HUES48 (cell line): ENCODE data around the gene CSF2.

Source experiments
- H3K27ac ChIP-seq: one replicate; pipeline ENCODE4 v1.7.0; 2013; ENCODE audit warnings: low read depth, low read length, inconsistent platforms
- H3K27me3 ChIP-seq: 2 replicates; pipeline ENCODE4 v1.6.1; 2013; ENCODE audit warnings: mild to moderate bottlenecking, low read length; ENCODE audit not compliant: control insufficient read depth, insufficient read depth
- H3K36me3 ChIP-seq: 2 replicates; pipeline ENCODE4 v1.6.1; 2013; ENCODE audit warnings: low read length; ENCODE audit not compliant: control insufficient read depth, insufficient read depth
- H3K4me1 ChIP-seq: 2 replicates; pipeline ENCODE4 v1.6.1; 2013; ENCODE audit warnings: mild to moderate bottlenecking, low read length; ENCODE audit not compliant: control insufficient read depth, insufficient read depth
- H3K4me3 ChIP-seq: 2 replicates; pipeline ENCODE4 v1.5.1; 2013; ENCODE audit warnings: mild to moderate bottlenecking, low read depth, low read length
- H3K9ac ChIP-seq: 2 replicates; pipeline ENCODE4 v1.6.1; 2013; ENCODE audit warnings: mild to moderate bottlenecking, low read depth, low read length, moderate library complexity
- H3K9me3 ChIP-seq: 2 replicates; pipeline ENCODE4 v1.6.1; 2013; ENCODE audit warnings: low read length; ENCODE audit not compliant: control insufficient read depth, insufficient read depth

CSF2 gene

DNA sequence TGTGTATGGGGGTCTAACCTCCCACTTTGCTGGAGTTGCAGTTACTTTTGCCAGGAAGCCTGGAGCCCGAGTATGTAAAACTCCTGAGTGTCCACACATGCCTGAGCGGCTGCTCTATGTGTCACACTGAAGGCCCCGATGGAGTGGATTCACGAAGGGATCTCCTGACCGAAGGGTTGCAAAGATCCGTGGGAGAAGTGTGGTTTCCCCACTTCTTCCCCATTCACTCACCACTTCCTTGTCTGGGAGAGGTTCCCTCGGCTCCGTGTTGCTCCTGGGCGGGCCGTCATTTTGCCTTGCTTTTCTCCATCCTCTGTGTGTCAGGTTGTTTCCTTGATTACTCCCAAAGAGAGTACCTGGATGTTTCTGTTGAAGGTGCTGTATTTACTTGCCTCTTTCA, 29.4 kb upstream of the CSF2 start:
- H3K4me1 ChIP-seq, result no peaks in the 10 kb centered on the region
- no peak overlapping the region for H3K9ac ChIP-seq
- no peaks in the 10 kb centered on the region for H3K36me3 ChIP-seq
- H3K9me3 ChIP-seq, result no peaks in the 10 kb centered on the region
- no peak overlapping the region for H3K27ac ChIP-seq
- no peaks in the 10 kb centered on the region for H3K27me3 ChIP-seq
- H3K4me3 ChIP-seq, result no peak overlapping the region

DNA sequence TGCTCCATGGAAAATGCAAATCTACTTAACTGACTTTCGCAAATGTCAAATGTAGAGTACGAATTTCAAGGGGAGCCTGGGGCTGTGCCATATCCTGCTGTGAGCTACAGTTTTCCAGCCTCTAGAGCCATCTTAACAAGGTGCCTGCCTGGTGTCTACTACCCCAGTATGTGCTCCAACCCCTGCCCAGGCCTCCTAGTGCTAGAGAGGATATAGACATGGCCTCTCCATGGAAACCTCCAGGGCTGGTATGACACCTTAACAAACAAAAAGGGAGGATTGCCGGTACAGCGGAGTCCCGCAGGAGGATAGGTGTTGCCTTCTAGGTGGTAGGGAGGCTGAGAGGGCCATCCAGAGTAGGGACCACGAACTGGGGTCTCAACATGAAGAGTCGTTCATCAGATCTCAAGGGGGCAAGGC, 26.7 kb upstream of the CSF2 start:
- Histone ChIP-seq H3K9ac (no peak overlapping the region), H3K4me1 (no peaks in the 10 kb centered on the region), H3K27me3 (no peaks in the 10 kb centered on the region), H3K36me3 (no peaks in the 10 kb centered on the region), H3K9me3 (no peaks in the 10 kb centered on the region), H3K27ac (no peak overlapping the region), H3K4me3 (no peak overlapping the region)

DNA sequence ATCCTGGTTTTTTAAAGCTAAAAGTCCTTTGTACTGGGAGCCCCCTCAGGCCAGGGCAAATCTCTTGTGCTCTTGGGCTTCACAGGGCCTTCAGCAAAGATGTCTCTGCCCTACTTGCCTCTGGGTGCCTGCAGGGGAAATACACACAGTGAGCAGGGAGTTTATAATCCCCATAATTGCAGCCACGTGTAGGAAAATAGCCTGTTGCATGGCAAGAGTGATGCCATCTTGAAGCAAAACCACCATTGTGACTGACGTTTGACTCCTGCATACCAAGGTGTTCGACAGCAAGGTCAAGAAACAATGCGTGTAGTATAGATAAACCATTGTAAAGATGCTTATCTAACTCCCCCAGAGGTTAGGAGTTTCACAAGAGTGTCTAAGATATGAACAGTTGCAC, 24.5 kb upstream of the CSF2 start:
- Histone ChIP-seq H3K9me3 (no peaks in the 10 kb centered on the region), H3K36me3 (no peaks in the 10 kb centered on the region), H3K9ac (no peak overlapping the region), H3K27me3 (no peaks in the 10 kb centered on the region), H3K4me1 (no peaks in the 10 kb centered on the region), H3K4me3 (no peak overlapping the region), H3K27ac (no peak overlapping the region)

DNA sequence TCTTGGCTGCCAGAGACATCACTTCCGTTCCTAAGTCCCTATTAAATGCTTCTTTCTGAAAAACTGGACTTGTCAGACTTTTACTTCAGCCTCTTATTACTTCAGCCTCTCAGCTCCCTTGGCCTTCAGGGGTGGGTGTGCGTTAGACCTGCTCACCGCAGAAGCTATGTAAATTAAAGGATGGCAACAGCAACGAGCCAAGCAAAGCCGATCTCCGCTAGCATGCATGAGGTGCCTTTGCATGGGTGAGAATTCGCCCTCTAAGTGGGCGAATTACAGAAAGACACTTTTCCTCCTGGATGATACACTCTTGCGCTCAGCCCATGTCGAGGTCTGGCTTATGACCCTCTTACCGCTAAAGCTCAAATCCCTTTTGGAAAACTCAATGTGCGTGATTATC, 24.0 kb upstream of the CSF2 start:
- no peaks in the 10 kb centered on the region for H3K27me3 ChIP-seq
- no peak overlapping the region for H3K4me3 ChIP-seq
- no peaks in the 10 kb centered on the region for H3K9me3 ChIP-seq
- H3K27ac ChIP-seq, result no peak overlapping the region
- H3K9ac ChIP-seq, result no peak overlapping the region
- no peaks in the 10 kb centered on the region for H3K4me1 ChIP-seq
- H3K36me3 ChIP-seq, result no peaks in the 10 kb centered on the region

DNA sequence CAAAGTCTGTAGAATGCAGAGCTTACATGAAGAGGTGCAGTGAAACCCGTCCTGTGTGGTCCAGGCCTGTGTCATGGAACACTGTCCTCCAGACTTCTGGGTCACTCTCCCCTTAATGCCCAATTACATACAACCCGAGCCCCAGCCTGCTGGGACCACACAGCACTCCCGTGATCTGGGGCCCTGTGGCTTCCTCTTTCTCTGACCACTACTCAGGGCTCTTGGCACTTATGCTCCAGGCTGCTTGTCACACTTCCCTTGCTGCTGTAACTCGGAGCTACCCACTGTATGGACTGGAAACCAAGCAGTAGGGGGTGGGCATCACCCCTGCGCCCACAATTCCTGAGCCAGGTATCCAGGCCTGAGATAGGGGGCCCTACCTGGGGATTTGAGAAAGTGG, 23.5 kb upstream of the CSF2 start:
- Histone ChIP-seq H3K9me3 (no peaks in the 10 kb centered on the region), H3K27me3 (no peaks in the 10 kb centered on the region), H3K36me3 (no peaks in the 10 kb centered on the region), H3K9ac (no peak overlapping the region), H3K4me1 (no peaks in the 10 kb centered on the region), H3K4me3 (no peak overlapping the region), H3K27ac (no peak overlapping the region)

DNA sequence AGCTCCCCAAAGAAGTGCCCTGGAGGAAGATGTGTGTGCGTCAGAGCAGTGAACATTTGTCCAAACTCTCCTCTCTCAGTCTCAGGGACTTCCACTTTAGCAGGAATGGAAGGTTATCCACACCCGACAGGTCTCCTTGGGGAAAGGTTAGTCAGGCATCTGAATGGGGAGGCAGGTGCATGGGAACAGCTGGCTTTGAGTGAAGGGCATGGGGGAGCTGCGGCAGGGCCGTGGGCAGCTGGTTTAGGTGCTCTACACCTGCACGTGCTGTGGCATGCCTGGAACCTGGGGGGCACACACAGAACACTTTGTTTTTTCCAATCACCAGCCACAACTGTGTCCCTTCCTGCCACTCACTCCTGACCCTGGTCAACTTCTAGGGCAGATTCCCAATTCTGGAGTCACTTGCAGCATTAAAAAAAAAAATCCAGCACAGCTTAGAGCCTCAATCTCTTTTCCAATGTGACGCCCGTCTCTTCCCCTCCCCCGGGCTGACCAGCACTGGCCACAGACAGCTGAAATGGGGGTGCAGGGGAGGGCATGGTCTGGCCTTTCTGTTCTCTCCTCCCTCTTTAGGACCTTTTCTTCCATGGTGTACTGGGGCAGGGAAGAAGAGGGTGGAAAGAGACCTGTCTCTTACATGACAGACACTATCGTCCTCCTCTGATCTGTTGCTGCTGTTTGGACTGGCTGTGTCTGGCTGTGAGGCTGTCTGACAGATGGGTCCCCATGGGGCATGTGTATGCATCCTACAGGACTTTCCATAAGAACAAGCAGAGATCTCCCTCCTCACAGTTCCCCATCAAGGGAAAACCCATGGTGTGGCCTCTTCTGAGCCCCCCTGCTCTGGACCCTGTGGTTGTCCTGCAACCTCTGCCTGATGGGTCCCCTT, 22.7 kb upstream of the CSF2 start:
- Histone ChIP-seq H3K9me3 (no peaks in the 10 kb centered on the region), H3K9ac (no peak overlapping the region), H3K27ac (no peak overlapping the region), H3K27me3 (no peaks in the 10 kb centered on the region), H3K4me3 (no peak overlapping the region), H3K36me3 (no peaks in the 10 kb centered on the region), H3K4me1 (no peaks in the 10 kb centered on the region)

DNA sequence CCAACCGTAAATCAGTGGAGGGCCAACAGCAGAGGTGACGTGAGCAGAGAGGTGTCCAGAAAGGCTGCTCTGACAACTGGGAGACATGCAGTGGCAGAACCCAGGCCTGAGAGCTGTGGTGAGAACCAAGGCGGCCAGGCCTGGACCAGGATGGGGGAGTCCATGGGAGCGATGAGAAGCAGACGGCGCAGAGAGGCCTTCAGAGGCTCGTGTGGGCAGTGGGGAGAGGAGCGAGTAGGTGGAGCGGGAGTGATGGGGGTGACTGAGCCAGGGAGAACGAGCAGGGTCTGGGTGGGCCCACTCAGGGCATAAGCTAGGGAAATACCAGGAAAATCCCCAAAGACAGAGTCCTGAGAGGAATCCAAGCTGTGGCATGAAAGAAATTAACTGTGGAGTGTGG, 21.1 kb upstream of the CSF2 start:
- H3K9me3 ChIP-seq, result no peaks in the 10 kb centered on the region
- no peaks in the 10 kb centered on the region for H3K27me3 ChIP-seq
- H3K27ac ChIP-seq, result no peak overlapping the region
- no peaks in the 10 kb centered on the region for H3K36me3 ChIP-seq
- no peak overlapping the region for H3K9ac ChIP-seq
- no peaks in the 10 kb centered on the region for H3K4me1 ChIP-seq
- H3K4me3 ChIP-seq, result no peak overlapping the region

DNA sequence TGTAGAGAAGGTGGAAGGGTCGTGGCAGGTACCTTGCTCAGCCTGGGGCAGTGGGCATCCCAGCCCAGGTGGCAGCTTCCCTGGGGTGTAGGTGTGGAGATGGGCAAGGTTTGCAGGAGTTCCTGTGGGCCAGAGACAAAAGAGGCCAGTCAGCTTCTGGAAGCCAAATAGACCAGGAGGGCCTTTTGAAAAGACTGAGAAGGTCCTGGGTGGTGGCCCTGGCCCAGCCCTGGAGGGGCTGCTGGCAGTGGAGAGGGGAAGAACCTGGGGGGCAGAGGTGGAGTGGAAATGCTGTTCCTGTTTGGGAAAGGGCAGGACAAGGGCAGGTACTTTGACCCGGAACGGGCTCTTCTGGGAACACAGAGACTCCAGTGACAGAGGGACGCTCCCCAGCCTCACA, 20.1 kb upstream of the CSF2 start:
- Histone ChIP-seq H3K27ac (no peak overlapping the region), H3K4me3 (no peak overlapping the region), H3K4me1 (no peaks in the 10 kb centered on the region)

DNA sequence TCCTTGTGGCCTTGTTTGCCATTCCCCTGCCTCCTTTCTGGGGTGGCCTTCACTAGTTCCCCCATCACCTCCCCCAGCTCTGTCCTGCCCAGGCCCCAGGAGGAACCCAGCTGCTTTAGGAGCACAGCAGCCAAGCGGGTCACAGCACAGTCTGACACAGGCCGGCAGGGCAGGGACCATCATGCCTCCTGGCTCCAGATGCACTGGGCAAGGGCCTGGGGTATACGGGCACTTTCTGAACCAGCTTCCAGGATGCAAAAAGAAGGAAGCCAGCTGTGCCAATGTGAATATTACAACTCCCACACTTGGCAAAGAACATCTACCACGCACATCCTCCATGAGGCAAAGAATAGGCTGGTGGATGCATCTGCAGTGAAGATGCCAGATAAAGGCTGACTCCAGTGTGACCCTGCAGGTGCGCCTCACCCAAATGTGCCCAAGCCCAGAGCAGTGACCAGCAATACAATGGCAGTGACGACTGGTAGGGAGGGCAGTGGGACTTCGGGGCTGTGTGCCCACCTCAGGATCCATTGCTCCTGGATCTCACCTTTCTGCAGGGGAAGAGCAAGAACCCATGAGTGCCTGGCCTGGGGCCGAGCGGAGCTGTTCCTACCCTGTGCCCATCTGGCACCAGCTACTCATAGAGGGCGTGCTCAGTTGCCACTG, 19.4 kb upstream of the CSF2 start:
- no peak overlapping the region for H3K9ac ChIP-seq
- no peaks in the 10 kb centered on the region for H3K27me3 ChIP-seq
- no peaks in the 10 kb centered on the region for H3K9me3 ChIP-seq
- no peak overlapping the region for H3K4me3 ChIP-seq
- H3K27ac ChIP-seq, result no peak overlapping the region
- no peaks in the 10 kb centered on the region for H3K4me1 ChIP-seq
- no peaks in the 10 kb centered on the region for H3K36me3 ChIP-seq

More for the DNA sequence above, 20.1 kb upstream of the CSF2 start:
- Histone ChIP-seq H3K36me3 (no peaks in the 10 kb centered on the region), H3K9me3 (no peaks in the 10 kb centered on the region), H3K27me3 (no peaks in the 10 kb centered on the region), H3K9ac (no peak overlapping the region)

DNA sequence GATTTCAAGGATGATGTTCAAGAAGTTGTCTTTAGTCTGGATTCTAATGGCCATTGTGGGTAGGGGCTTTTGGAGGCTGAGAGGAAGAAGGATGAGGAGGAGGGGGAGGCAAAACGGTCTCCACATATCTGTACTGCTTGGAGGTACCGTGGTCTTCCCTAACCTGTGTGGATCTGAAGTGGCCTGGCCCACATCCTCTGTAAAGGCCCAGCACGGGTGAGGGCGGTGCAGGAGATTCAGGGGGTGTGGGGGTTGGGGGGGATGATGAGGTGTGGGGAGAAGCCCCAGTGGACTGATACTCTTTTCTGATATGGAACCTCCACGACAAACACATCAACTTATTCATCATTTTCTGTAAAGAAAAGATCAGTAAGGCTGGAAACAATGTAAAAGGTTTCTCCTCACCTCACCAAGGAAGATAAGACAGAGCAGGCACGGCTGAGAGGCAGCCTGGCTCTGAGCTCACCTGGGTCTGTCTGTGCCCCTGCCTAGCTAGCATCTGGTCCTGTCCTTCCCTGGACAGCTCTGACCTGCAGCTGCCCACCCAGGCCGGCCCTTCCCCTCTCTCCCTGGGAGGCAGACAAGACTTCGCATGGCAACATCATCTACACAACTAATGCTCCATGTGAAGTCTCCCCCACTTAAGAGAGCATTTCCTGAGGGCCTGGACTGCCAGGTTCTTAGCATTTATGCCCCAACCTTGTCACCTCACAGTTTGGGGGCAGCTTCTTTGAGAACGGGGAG, 18.7 kb upstream of the CSF2 start:
- Histone ChIP-seq H3K9me3 (no peaks in the 10 kb centered on the region), H3K4me1 (no peaks in the 10 kb centered on the region), H3K27ac (no peak overlapping the region), H3K4me3 (no peak overlapping the region), H3K27me3 (no peaks in the 10 kb centered on the region), H3K9ac (no peak overlapping the region), H3K36me3 (no peaks in the 10 kb centered on the region)

DNA sequence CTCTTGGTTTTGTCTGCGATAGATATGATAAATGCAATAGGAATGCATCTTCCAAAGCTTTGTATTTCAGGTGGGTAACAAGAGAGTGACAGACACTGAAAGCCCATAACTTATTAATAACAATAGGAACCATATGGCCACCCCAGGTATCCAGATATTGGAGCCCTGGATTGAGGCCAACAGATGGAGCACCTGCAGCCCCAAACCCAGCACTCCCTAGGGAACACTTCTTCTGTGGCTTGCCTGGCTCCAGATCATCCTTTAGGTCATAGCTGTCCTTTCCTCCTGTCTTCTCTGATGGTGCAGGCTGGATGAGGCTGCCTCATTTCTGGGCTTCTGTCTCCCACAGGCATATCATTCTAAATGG, 18.2 kb upstream of the CSF2 start:
- no peaks in the 10 kb centered on the region for H3K27me3 ChIP-seq
- no peak overlapping the region for H3K4me3 ChIP-seq
- no peak overlapping the region for H3K9ac ChIP-seq
- H3K36me3 ChIP-seq, result no peaks in the 10 kb centered on the region
- H3K4me1 ChIP-seq, result no peaks in the 10 kb centered on the region
- no peaks in the 10 kb centered on the region for H3K9me3 ChIP-seq
- H3K27ac ChIP-seq, result no peak overlapping the region
